NCI-H526 (cell line): ENCODE data around the gene ARPC4.
"Not testable (repeated sequence)": the region's sequence is repeated elsewhere in the genome, so short reads cannot be mapped to it uniquely, and the experiment has no call there.

ENCODE experiments used
- DNase-seq, 2 experiments: peaks; one replicate each; lab custom pipeline; 2025; lab: John Stamatoyannopoulos, UW

Gene ARPC4

GRCh38 chr3:9770276-9770812, 22.5 kb upstream of the ARPC4 start:
- DNase-seq, result peak in 1 of 2 experiments; percentile 7

DNA sequence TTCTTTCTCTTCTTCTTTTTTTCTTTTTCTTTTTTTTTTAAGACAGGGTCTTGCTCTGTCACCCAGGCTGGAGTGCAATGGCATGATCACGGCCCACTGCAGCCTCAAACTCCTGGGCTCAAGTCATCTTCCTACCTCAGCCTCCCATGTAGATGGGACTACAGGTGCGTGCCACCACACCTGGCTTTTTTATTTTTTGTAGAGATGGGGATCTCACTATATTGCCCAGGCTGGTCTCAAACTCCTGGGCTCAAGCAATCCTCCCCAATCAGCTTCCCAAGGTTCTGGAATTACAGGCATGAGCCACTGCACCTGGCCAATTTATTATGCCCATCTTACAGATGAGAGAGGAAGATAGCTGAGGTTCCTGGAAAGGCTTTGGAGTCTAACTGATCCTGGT, 21.9 kb upstream of the ARPC4 start:
- not testable (repeated sequence) for DNase-seq

DNA sequence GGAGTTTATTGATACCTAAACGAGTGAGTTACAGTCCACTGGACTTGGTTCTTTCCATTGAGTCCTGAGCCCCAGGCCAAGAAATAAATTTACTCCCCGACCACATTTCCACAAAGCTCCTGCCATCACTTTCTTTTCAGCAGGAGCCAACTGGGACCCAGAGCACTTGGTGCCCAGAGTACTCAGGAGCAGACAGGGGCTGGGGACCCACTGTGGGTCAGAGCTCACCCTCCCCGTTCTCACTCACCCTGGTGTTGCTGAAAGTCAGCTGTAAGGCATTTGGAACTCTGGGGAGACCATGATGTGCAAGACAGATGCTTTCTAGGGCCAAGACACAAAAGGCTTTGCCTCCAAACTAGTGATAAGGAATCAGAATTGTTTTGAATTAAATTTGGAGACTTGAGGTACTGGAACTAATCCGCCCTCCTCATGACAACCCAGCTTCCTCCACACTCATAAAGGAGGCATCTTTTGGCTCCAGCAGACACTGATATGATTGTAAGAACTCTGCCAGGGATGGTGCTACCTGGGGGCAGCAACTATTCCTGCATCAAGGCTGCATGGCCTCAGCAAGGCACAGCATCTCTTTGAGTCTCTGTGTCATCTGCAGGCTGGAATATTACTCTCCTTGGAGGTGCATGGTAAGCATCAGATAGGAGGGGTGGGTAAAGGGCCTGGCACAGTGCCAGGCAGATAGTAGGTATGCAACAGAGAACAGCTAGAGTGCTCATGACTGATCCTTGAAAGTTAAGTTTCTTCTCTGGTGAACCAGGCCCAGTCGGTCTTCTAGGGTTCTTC, 15.8 kb upstream of the ARPC4 start:
- no peak for DNase-seq

DNA sequence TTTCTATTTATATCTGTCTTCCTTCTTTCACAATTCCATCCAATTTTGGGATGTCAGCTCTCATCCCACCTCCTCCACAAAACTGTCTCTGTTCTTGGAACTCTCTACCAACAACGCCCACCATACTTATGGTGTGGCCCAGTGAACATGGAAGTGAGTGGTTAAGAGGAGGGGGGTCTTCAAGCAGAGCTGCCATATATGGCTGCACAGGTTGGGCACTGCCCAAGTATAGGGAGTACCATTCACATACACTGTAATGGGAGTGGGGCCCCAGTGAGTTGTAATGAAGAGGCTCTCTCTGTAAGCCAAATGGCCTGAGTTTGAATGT, 15.2 kb upstream of the ARPC4 start:
- DNase-seq, result no peak

DNA sequence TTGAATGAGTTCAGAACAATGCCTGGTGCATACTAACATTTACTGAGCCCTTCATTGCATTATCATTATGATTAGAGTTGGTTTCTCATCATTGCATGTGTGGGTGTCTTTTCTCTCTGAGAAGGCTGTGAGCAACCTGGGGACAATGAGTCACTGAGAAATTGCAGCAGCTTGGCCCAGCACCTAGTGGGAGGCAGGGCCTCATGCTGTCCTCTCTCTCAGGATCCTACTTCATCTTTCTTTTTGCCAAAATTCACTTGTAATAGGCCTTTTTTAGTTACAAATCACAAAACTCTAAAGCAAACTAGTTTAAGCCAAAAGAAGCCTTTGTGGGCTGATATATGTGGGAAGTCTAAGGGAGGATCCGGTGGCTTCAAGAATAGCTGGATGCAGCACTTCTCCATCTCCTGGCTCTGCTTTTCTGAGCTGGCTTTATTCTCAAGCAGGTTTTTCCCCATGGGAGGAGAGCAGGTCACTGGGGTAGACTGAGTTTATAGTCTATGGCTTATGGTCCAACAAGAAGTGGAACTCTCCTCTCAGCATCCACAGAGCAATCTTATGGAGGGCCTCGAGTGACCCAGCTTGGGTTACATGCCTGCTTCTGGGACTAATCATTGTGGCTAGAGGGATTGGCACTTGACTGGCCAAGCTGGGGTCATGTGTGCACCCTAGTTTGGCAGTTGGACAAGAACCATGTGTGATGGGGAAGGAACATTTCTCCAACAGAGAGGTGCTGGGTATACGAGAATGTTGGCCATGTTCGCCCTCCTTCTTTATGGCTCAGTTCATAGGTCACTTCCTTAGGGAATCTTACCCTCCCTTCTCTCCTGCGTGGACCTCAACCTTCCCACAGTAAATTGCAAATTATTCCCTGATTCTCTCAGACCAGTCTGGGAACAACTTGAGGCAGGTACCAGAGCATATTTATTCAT, 14.5 kb upstream of the ARPC4 start:
- no peak for DNase-seq

- no peak for DNase-seq
Measured at GRCh38 chr3:9779075-9779593, 13.7 kb upstream of the ARPC4 start.

- no peak for DNase-seq
Measured at GRCh38 chr3:9779721-9780457, 13.0 kb upstream of the ARPC4 start.

DNA sequence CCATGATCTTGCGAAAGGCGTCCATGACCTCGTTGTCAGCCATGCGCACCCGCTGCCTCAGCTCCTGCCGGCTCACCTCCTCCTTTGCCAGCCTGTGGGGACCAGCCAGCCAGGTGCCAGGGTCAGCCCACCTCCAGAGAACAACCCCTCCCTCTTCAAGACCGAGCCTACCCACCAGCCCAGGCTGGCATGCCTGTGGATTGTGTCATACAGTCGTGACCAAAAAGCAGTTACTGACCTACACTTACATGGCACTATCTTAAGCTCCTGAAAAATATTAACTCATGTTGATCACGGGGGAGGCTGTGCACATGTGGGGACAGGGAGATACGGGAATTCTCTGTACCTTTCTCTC, 12.4 kb upstream of the ARPC4 start:
- DNase-seq, result no peak

DNA sequence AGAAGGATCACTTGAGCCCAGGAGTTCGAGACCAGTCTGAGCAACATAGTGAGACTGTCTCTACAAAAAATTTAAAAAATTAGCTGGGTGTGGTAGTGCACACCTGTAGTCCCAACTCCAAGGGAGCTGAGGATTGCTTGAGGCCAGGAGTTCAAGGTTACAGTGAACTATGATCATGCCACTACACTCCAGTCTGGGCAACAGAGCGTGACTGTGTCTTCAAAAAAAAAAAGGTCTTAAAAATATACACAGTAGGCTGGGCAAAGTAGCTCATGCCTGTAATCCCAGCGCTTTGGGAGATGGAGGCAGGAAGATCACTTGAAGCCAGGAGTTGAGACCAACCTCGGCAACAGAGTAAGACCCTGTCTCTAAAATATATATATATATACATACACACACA, 12.0 kb upstream of the ARPC4 start:
- no peak for DNase-seq

GRCh38 chr3:9781551-9781950, 11.3 kb upstream of the ARPC4 start:
- DNase-seq, result no peak

- DNase-seq, result no peak
Measured at GRCh38 chr3:9781978-9782603, 10.8 kb upstream of the ARPC4 start.

DNA sequence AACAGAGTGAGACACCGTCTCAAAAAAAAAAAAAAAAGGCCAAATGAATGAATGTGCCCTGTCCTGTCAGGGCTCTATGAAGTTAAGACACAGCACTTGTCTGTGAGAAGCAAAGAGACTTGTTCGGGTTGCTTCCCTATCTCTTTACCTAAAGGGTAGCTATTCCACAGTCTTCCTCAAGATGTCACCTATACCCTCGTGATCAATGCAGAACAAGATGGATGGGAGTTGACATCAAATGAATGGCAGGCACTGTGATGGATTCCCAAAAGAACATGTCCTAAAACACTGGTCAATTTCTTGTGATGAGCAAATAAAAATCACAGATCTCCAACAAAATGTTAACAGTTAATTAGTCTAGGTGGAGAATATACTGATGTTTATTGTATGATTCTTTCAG, 10.1 kb upstream of the ARPC4 start:
- no peak for DNase-seq

DNA sequence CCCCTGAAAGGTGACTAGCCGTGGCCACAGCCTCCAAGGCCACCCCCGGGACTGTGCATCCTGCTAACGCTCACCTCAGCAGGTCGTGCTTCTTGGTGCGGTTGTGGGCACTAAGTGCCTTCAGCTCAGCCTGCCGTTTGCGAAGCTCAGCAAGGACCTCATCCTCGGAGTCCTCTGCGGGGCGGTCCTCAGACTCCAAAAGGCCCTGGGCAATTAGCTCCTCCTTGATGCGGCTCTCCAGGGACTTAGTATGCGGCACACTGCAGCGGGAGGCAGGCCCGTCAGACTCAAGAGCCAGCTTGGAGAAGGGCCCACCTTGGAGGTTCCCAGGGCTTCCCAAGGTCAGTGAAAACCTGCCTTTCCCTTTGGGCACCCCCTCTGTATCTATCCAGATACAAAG, 8.9 kb upstream of the ARPC4 start:
- DNase-seq, result no peak

DNA sequence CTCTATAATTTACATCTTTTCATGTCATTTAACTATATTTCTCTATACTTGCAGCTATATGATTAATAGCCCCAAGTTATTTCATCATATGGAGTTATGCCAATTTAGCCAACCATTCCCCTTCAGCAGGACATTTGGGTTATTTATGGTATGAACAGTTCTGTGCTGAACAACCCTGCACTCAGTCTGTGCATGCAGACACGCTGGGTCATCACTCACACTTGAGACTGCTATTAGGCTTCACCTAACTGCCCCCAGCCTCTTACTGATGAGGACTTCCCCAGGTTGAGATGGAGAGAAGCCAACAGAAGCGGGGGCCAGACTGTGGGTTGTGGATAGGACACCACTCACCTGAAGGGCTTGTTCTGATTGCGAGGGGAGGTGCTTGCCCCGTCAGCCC, 7.9 kb upstream of the ARPC4 start:
- no peak for DNase-seq

- DNase-seq, result no peak
Measured at GRCh38 chr3:9785602-9786001, 7.3 kb upstream of the ARPC4 start.

DNA sequence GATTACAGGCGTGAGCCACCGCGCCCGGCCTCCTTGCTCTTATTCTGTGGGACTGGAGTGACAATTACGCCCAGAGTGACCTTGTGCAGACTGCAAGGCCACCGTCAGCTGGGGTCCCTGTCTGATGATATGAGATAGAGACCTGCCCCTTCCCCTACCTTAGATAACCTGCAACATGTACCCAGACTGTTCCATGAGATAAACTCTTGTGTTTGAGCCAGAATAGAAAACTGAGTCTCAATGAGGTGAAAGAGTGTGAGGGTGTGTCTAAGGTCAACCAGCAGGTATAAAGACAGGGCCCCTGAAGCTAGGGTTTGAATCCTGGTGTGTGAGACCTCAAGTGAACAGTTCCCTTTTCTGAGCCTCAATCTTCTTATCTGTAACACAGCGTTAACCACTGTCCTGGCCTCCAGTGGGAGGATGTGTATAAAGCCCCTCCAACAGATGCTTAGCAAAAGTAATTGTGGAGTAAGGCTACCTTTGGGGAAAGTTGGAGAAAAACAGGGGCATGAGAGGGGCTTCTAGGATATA, 6.6 kb upstream of the ARPC4 start:
- DNase-seq, result no peak

DNA sequence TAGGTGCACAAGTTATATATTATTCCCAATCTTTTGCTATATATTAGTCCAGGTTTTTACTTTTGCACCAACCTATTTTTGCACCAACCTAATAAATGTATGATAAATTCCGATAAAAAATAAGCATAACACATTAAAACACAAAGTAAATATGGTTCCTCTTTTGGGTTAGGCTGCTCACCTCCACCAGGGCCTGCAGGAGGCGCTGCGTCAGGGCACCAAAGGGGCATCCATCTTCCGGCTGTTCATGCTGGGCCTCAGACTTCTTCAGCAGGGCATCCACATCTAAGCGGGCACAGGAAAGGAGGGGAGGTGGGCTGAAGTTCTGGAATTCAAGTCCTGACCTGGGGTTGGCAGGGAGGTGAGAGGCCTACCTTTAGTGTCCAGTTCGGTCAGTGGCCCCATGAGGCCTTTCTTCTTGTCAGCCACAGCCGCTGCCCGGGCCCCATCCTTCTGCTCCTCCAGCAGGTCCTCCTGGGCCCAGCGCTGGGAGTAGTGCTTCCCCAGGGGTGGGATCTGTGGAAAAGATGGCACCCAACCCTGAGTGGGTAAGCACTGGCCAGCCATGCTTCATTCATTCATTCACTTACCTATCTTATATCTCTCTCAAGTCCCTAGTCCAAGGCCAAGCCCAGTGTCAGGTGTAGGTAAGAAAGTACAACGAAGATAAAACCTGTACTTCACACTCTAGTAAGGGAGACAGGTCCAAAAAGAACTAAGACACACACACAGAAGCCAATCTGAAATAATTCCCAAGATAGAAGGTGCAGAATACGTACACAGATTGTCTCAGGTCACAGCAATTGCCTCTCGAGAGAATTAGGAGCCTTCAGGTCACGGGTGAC, 5.8 kb upstream of the ARPC4 start:
- DNase-seq, result no peak

- no peak for DNase-seq
Measured at GRCh38 chr3:9787714-9788113, 5.2 kb upstream of the ARPC4 start.

DNA sequence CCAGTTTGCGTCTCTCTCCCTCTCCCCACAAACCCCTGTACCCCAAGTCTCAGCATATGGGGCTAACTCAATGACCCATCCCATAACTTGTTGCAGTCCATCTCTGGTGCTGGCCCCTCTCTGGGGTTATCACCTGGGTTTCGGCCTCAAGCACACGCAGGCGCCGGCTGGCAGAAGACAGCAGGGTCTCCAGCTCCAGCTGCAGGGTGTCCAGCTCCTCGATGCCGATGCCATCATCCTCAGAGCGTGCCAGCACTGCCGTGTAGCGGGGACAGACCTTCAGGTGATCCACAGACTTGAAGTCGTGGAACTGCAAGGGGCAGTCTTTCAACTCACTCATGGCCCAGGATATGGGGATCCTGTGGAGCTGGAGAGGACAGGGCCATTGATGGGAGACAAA, 1.8 kb upstream of the ARPC4 start:
- DNase-seq, result no peak

GRCh38 chr3:9791790-9792404, 985 bp upstream of the ARPC4 start:
- no peak for DNase-seq
